Skeletal muscle satellite cell (primary cell): ENCODE measurements around the gene NCKAP5L.

Source experiments
- H3K27me3 ChIP-seq: 2 replicates; pipeline ENCODE4 v1.7.0; 2013; ENCODE audit warnings: low read length; ENCODE audit not compliant: control insufficient read depth, insufficient read depth
- H3K36me3 ChIP-seq: 2 replicates; pipeline ENCODE4 v1.7.0; 2013; ENCODE audit warnings: mild to moderate bottlenecking, control low read depth, low read length; ENCODE audit not compliant: insufficient read depth
- H3K4me1 ChIP-seq: 2 replicates; pipeline ENCODE4 v1.7.0; 2013; ENCODE audit warnings: low read length; ENCODE audit not compliant: control insufficient read depth, insufficient read depth
- H3K4me2 ChIP-seq: 2 replicates; pipeline ENCODE4 v1.7.0; 2013; ENCODE audit warnings: mild to moderate bottlenecking, low read length
- H3K4me3 ChIP-seq: 2 replicates; pipeline ENCODE4 v1.7.0; 2013; ENCODE audit warnings: low read length
- H3K9ac ChIP-seq: 2 replicates; pipeline ENCODE4 v1.7.0; 2013; ENCODE audit warnings: mild to moderate bottlenecking, low read depth, low read length, moderate library complexity
- H3K9me3 ChIP-seq: replicated peaks from 2 replicates; pipeline ENCODE4 v1.7.0; 2013; ENCODE audit warnings: mild to moderate bottlenecking, control low read depth, low read length

Gene NCKAP5L

DNA sequence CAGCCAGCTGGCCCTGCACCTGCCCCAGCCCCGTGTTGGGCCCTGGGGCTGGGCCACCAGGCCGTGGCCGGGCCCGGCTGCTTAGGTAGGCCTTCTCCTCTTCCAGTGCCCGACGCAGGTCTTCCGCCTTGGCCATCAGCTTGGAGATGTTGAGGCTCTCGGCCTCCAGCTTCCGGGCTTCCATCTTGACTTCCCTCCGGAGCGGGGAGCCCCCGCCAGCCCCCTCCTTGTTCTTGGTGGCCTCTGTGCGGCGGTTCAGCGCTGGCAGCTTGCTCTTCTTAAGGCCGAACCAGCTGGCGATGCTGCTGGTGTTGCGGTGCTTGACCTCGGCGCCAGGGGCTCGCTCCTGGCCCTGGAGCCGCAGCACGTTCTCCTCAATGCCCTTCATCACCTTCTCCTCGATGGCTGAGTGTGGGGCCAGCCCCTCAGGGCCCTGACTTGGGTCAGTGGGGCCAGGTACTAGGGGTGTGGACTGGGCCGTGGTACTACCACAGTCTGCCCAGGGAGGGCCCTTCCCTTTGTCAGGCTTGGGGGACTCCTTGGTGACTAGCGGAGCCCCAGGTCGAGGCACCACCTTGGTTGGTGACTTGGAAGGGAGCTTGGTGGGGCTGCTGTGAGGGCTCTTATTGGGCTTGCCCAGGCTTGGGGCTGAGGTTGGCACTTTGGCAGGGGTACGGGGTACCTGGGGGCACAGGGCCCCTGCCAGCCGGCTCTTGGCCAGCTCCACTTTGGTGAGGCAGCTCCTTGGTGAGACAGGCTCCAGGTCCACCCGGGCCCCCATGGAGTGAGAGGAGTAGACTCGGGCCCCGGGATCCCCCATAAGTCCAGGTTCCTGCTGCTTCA lies 33.2 kb downstream of the NCKAP5L start:
- H3K4me1 ChIP-seq: no peaks in the 10 kb centered on the region
- no peaks in the 10 kb centered on the region for H3K9me3 ChIP-seq
- H3K4me3 ChIP-seq: no peak overlapping the region
- H3K4me2 ChIP-seq: no peak overlapping the region
- H3K36me3 ChIP-seq: peaks cover 76% of the 10 kb centered on the region
- H3K27me3 ChIP-seq: no peaks in the 10 kb centered on the region
- H3K9ac ChIP-seq: no peak overlapping the region

DNA sequence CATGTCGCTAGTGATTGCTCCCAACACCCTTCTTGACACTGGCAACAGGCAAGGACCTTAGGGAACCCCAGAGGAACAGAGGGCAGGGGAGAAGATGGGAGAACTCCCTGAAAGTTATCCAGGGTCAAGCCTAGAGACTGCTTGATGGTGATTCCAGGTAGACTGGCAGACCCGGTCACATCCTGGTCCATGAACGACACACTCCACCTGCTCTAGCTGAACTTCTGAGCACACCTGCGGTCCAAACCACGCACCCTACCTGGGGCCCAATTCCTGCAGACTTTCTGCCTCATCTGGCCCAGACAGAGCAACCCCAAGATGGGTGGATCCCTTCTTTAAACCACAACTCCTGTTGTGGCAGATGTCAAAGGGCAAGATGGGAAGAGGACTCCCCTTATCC lies 34.2 kb downstream of the NCKAP5L start:
- no peaks in the 10 kb centered on the region for H3K9me3 ChIP-seq
- no peaks in the 10 kb centered on the region for H3K27me3 ChIP-seq
- no peak overlapping the region for H3K4me3 ChIP-seq
- no peaks in the 10 kb centered on the region for H3K4me1 ChIP-seq
- H3K4me2 ChIP-seq: no peak overlapping the region
- H3K9ac ChIP-seq: no peak overlapping the region
- peaks cover 80% of the 10 kb centered on the region for H3K36me3 ChIP-seq

DNA sequence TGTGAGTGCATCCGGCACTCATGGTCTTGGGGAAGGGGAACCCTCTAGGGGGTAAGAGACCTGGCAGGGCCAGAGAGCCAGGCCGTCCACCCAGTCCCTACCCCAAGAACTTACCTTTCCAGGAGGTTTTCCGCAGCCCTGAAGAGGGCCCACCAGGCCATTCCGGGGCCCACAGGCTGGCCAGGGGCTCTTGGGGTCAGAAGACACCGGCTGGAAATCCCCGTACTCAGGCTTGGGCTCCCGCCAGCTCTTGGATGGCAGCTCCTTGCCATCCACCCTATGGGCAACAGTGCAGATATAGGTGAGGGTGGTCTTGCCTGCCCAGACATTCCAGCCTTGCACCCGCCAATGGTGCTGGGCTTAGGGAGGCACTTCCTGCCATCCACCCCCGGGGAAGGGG lies 34.6 kb downstream of the NCKAP5L start:
- no peak overlapping the region for H3K9ac ChIP-seq
- H3K4me3 ChIP-seq: no peak overlapping the region
- peaks cover 77% of the 10 kb centered on the region for H3K36me3 ChIP-seq
- H3K4me1 ChIP-seq: no peaks in the 10 kb centered on the region
- no peaks in the 10 kb centered on the region for H3K27me3 ChIP-seq
- no peaks in the 10 kb centered on the region for H3K9me3 ChIP-seq
- no peak overlapping the region for H3K4me2 ChIP-seq

DNA sequence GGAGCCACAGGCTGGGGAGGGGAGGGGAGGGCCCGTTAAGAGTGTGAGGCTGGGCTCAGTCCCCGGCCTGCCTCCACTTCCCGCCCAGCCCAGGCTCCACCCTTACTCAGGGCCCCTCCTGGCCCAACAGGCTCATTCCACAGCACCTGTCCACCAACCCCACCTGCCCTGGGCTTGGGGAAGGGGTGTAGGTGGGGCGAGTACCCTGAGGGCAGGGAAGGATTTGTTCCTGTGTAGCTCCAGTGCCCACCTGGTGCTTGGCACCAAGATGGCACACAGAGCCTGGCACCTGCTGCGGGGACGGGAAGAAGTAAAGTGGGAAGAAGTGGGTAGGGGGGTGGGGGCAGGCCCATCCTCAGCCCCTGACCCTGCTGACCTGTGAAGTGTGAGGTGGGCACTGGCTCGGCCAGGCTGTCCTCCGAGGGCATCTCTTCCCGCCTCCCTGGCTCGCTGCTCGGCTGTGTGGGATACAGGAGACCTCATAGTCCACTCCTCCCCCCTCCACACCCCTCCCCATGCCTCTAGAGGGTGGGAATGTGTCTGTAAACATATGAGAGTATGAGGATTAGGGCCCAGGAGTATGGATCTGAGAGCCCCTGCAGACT lies 35.1 kb downstream of the NCKAP5L start:
- Histone ChIP-seq H3K27me3 (no peaks in the 10 kb centered on the region), H3K4me1 (no peaks in the 10 kb centered on the region), H3K4me3 (no peak overlapping the region), H3K9ac (no peak overlapping the region), H3K9me3 (no peaks in the 10 kb centered on the region), H3K36me3 (peaks cover 72% of the 10 kb centered on the region), H3K4me2 (no peak overlapping the region)

DNA sequence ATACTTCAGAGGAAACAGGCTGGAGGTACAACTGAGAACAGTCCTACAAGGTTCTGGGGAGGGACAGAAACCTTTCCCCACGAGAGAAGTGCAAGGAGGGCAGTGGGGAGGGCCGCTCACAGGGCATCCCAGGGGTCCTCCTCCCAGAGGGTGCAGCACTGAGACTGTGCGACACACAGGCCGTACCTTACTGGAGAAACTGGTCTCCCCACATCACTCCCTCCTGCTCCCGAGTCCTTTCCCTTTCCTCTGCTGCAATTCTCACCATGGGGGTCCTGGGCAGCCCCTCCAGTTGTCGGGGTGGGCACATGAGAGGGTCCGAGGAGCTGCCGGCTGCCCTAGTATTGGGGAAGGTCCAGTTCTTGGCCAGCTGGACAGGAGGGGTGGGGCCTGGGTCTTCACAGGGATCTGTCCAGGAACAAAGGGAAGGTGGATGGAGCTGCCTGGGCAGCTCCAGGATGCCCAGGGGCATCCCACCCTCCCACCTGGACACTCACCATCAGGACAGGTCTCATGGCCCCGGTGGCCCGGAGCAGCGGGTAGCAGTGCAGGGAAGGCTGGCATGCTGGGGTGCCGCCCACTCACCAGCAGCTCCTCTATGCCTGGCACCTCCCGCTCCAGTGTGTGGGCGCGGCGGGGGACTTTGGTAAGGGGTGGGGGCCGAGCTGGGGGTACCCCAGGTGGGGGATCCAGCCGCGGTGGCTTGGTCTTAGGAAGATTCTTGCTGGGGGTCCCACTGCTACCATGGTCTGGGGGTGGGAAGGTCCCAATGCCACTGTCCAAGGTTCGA lies 35.8 kb downstream of the NCKAP5L start:
- Histone ChIP-seq H3K9me3 (peaks cover 6% of the 10 kb centered on the region), H3K9ac (no peak overlapping the region), H3K4me2 (no peak overlapping the region), H3K27me3 (no peaks in the 10 kb centered on the region), H3K4me1 (no peaks in the 10 kb centered on the region), H3K36me3 (peaks cover 65% of the 10 kb centered on the region), H3K4me3 (no peak overlapping the region)

DNA sequence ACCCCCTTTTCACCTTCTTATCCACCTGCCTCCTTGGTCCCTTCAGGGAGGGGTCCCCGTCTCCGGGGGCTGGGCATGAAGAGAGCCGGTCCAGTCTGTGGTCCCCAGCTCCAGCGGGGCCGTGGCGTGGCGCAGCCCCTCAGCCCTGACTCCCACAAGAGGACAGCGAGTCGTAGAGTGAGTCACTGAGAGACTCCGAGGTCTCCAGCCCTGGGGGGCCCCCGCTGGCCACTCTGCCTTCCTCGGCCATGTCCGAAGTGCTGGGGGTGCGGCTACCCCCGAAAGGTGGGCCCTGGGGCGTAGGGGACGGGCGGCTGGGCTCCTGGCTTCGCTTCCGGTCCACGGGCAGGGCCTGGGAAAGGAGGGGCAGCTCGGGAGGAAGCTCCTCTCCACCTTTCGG lies 36.5 kb downstream of the NCKAP5L start:
- Histone ChIP-seq H3K9ac (no peak overlapping the region), H3K27me3 (no peaks in the 10 kb centered on the region), H3K4me3 (no peak overlapping the region), H3K36me3 (peaks cover 62% of the 10 kb centered on the region), H3K4me2 (no peak overlapping the region), H3K9me3 (peaks cover 6% of the 10 kb centered on the region), H3K4me1 (no peaks in the 10 kb centered on the region)

DNA sequence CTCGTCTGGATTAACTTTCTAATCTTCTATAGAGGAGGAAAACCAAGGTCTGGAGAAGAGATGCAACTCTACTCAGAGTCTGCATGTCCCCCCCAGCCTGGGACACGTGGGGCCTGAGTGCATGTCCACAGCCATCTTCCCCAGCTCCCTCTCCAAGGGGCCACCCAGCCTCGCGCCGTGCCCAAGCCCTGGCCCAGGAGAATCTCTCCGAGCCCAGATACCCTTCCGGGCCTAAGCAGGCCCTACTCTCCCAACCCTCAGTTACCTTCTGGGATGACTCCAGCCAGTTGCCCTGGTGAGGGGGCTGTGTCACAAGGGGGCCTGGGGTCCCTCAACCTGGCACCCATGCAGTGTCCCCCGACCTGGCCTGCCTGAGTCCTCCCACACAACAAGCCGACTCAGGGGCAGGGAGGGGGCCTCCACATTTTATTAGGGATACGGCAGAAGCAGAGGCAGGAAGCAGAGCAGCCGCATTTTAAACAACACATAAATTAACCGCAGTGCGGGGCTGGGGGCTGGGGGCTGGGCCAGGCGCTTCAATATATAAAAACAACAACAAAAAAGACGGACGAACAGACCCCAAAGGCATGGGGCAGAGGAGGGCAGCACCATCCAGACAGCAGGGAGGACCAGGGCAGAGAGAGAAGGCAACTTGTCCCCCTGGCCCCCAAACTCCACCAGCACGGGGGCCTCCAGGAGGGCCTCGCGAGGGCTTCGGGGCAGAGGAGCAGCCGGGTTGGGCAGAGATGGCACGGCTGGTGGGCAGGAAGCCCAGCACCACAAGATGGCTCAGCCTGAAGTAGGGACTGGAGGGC lies 37.3 kb downstream of the NCKAP5L start:
- peaks cover 55% of the 10 kb centered on the region for H3K36me3 ChIP-seq
- no peak overlapping the region for H3K9ac ChIP-seq

DNA sequence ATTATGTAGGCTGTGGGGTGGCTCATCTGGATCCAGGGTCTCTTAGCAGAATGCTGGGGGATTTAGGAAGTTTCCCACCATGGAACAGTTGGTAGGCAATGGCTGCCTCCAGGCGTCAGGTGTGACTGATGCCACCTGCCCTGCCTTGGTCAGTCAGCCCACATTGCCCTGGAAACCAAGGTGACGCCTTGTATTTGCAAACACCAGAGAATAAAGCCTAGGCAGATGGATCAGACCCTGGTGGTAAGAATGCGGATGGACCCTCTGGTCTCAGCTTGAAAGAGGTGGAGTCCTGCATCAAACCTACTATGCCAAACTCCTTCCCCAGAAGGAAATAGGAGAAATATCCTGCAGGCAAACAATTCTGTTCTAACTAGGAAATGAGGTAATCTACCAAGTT lies 38.2 kb downstream of the NCKAP5L start:
- Histone ChIP-seq H3K9me3 (peaks cover 6% of the 10 kb centered on the region), H3K9ac (no peak overlapping the region), H3K27me3 (no peaks in the 10 kb centered on the region), H3K4me2 (no peak overlapping the region), H3K36me3 (peaks cover 47% of the 10 kb centered on the region), H3K4me1 (peaks cover 2% of the 10 kb centered on the region), H3K4me3 (no peak overlapping the region)

More for the DNA sequence above, 37.3 kb downstream of the NCKAP5L start:
- no peaks in the 10 kb centered on the region for H3K4me1 ChIP-seq
- H3K27me3 ChIP-seq: no peaks in the 10 kb centered on the region
- peaks cover 6% of the 10 kb centered on the region for H3K9me3 ChIP-seq
- no peak overlapping the region for H3K4me2 ChIP-seq
- no peak overlapping the region for H3K4me3 ChIP-seq

DNA sequence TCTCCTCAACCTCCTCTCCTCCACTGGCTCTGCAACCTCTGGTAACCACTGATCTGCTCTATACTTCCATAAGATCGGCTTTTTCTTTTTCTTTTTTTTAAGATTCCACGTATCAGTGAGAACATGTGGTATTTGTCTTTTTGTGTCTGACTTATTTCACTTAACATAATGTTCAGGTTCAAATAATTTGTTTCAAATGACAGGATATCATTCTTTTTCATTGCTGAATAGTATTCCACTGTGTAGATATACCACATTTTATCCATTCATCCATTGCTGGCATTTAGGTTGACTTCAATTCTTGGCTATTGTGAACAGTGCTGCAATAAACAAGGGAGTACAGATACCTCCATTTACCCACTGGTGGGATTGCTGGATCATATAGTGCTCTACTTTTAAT lies 40.5 kb downstream of the NCKAP5L start:
- no peak overlapping the region for H3K4me2 ChIP-seq
- peaks cover 27% of the 10 kb centered on the region for H3K36me3 ChIP-seq

DNA sequence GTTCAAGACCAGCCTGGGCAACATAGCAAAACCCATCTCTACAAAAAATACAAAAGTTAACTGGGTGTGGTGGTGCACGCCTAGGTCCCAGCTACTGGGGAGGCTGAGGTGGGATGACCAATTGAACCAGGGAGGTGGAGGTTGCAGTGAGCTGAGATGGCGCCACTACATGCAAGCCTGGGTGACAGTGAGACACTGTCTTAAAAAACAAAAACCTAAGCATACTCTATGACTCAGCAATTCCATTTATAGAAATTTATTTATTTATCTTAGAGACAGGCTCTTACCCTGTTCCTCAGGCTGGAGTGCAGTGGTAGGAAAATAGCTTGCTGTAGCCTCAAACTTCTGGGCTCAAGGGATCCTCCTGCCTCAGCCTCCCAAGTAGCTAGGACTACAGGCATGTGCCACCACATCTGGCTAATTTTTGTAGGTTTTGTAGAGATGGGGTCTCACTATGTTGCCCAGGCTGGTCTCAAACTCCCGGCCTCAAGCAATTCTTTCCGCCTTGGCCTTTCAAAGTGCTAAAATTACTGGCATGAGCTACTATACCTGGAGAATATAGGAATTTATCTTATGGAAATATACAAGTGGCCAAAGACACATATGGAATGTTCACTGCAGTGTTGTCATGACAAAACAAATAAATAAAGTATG lies 43.3 kb downstream of the NCKAP5L start:
- peaks cover 4% of the 10 kb centered on the region for H3K27me3 ChIP-seq
- no peak overlapping the region for H3K9ac ChIP-seq
- peaks cover 16% of the 10 kb centered on the region for H3K4me1 ChIP-seq
- no peak overlapping the region for H3K4me2 ChIP-seq
- H3K36me3 ChIP-seq: peaks cover 5% of the 10 kb centered on the region
- no peak overlapping the region for H3K4me3 ChIP-seq
- H3K9me3 ChIP-seq: peaks cover 6% of the 10 kb centered on the region

More for the DNA sequence above, 40.5 kb downstream of the NCKAP5L start:
- peaks cover 16% of the 10 kb centered on the region for H3K4me1 ChIP-seq
- H3K4me3 ChIP-seq: no peak overlapping the region
- no peak overlapping the region for H3K9ac ChIP-seq
- no peaks in the 10 kb centered on the region for H3K27me3 ChIP-seq
- peaks cover 6% of the 10 kb centered on the region for H3K9me3 ChIP-seq
